GM21526 (cell line): ENCODE results near the gene CLTB.
"Not testable (repeated sequence)": the region's sequence is repeated elsewhere in the genome, so short reads cannot be mapped to it uniquely, and the experiment has no call there.

Experiments
- ATAC-seq: cut with Tn5 transposase; IDR thresholded peaks from one replicate; pipeline ENCODE4 v1.9.1; 2021; ENCODE audit warnings: moderate library complexity; ENCODE audit not compliant: unreplicated experiment, low FRiP score

CLTB gene

GRCh38 chr5:176415952-176416924 lies at the start of gene CLTB:
CLTB (minus strand) TSS chr5:176416539; CDS start chr5:176416363, 176 bp downstream.
- ATAC-seq = peak; percentile 94

GRCh38 chr5:176463113-176463764 lies 46.9 kb upstream of the CLTB start:
- no peak for ATAC-seq

GRCh38 chr5:176461349-176461748 lies 45.0 kb upstream of the CLTB start:
- ATAC-seq = no peak

- ATAC-seq = no peak
These were observed 42.7 kb upstream of the CLTB start for GRCh38 chr5:176458904-176459561.

GRCh38 chr5:176454724-176455394 lies 38.5 kb upstream of the CLTB start:
- no peak for ATAC-seq

- no peak for ATAC-seq
These were observed 33.7 kb upstream of the CLTB start for GRCh38 chr5:176450077-176450476.

- ATAC-seq = peak; percentile 91
These were observed 31.8 kb upstream of the CLTB start, which contains the start of gene FAF2 for GRCh38 chr5:176447978-176448608. FAF2 (plus strand) TSS chr5:176448385; CDS start chr5:176448408, 23 bp downstream.

GRCh38 chr5:176447591-176447977 lies 31.2 kb upstream of the CLTB start:
- peak; percentile 9 for ATAC-seq

- no peak for ATAC-seq
These were observed 30.7 kb upstream of the CLTB start for GRCh38 chr5:176446884-176447590.

GRCh38 chr5:176446028-176446665 lies 29.8 kb upstream of the CLTB start:
- ATAC-seq = no peak

GRCh38 chr5:176444742-176445141 lies 28.4 kb upstream of the CLTB start:
- no peak for ATAC-seq

GRCh38 chr5:176442911-176443310 lies 26.6 kb upstream of the CLTB start:
- ATAC-seq = not testable (repeated sequence)

GRCh38 chr5:176441921-176442323 lies 25.6 kb upstream of the CLTB start:
- no peak for ATAC-seq

GRCh38 chr5:176440927-176441706 lies 24.8 kb upstream of the CLTB start:
- ATAC-seq = no peak

- ATAC-seq = no peak
These were observed 22.8 kb upstream of the CLTB start for GRCh38 chr5:176438959-176439757.

- ATAC-seq = no peak
These were observed 20.3 kb upstream of the CLTB start for GRCh38 chr5:176436656-176437055.

GRCh38 chr5:176432707-176433106 lies 16.4 kb upstream of the CLTB start:
- no peak for ATAC-seq
